PFSK-1 (cell line): ENCODE results near the gene DENND6B.

Experiments used
- FOXP2 ChIP-seq: optimal IDR thresholded peaks from 2 replicates; pipeline ENCODE3; 2011; ENCODE audit warnings: borderline replicate concordance, control low read depth, inconsistent platforms; ENCODE audit not compliant: insufficient read depth; ENCODE audit errors: extremely low read length, extremely low read depth
- POLR2AphosphoS5 ChIP-seq: IDR thresholded peaks from 2 replicates; pipeline ENCODE4 v1.6.1; 2012; ENCODE audit warnings: low read depth, mild to moderate bottlenecking, control low read depth, low read length, moderate library complexity
- SIN3A ChIP-seq: IDR thresholded peaks from 2 replicates; pipeline ENCODE4 v1.6.1; 2012; ENCODE audit warnings: mild to moderate bottlenecking, low read length, moderate library complexity, borderline replicate concordance; ENCODE audit not compliant: insufficient read depth
- TAF1 ChIP-seq: IDR thresholded peaks from 2 replicates; pipeline ENCODE4 v1.6.1; 2012; ENCODE audit warnings: low read length, control low read depth, borderline replicate concordance; ENCODE audit not compliant: insufficient read depth
- TF ChIP-seq, protein P1 (sequence below), 2 experiments: IDR thresholded peaks; 2 replicates each; pipeline versions ENCODE4 v1.6.1 to v1.8.0; 2011 to 2012; ENCODE audit warnings: low read depth in 2 of 2, low read length in 2 of 2, control low read depth in 1 of 2, inconsistent platforms in 1 of 2, mild to moderate bottlenecking in 1 of 2, moderate library complexity in 1 of 2; ENCODE audit not compliant: insufficient read depth in 1 of 2

DNA sequence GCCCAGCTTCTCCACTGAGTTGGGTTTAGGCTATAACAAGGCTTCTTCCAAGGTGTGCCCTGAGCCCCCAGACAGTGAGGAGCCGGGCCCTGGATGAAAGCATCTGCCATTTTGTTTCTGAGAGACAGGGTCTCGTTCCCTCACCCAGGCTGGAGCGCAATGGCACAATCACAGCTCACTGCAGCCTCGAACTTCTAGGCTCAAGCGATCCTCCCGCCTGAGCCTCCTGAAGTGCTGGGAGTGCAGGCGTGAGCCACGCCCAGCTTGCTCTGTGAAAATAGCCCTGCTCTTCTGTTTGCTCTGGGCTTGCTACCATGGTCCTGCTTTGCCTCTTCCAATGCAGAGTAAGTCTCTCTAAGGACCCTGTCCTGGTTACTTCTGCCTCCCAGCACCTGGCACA, 6.7 kb downstream of the DENND6B start:
- TF ChIP-seq, protein P1, sequence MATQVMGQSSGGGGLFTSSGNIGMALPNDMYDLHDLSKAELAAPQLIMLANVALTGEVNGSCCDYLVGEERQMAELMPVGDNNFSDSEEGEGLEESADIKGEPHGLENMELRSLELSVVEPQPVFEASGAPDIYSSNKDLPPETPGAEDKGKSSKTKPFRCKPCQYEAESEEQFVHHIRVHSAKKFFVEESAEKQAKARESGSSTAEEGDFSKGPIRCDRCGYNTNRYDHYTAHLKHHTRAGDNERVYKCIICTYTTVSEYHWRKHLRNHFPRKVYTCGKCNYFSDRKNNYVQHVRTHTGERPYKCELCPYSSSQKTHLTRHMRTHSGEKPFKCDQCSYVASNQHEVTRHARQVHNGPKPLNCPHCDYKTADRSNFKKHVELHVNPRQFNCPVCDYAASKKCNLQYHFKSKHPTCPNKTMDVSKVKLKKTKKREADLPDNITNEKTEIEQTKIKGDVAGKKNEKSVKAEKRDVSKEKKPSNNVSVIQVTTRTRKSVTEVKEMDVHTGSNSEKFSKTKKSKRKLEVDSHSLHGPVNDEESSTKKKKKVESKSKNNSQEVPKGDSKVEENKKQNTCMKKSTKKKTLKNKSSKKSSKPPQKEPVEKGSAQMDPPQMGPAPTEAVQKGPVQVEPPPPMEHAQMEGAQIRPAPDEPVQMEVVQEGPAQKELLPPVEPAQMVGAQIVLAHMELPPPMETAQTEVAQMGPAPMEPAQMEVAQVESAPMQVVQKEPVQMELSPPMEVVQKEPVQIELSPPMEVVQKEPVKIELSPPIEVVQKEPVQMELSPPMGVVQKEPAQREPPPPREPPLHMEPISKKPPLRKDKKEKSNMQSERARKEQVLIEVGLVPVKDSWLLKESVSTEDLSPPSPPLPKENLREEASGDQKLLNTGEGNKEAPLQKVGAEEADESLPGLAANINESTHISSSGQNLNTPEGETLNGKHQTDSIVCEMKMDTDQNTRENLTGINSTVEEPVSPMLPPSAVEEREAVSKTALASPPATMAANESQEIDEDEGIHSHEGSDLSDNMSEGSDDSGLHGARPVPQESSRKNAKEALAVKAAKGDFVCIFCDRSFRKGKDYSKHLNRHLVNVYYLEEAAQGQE (IDR thresholded peaks at IDR 0.05; ENCODE audit: insufficient read depth in 1 of 2, low read depth in 2 of 2, low read length in 2 of 2): no peak
- TF ChIP-seq TAF1 (no peak), POLR2AphosphoS5 (no peak), SIN3A (no peak), FOXP2 (no peak)
